ENCODE results near the gene GABRE. TPM values are rescaled to one million over a fixed set of nuclear protein-coding genes. Genes with fewer than 3 reads are reported as not detected.
"Not testable (repeated sequence)": the region's sequence is repeated elsewhere in the genome, so short reads cannot be mapped to it uniquely, and the experiment has no call there.

GABRE gene
- total RNA-seq, 2 donors from 2014 or later: 4.2 to 16.2 TPM

DNA sequence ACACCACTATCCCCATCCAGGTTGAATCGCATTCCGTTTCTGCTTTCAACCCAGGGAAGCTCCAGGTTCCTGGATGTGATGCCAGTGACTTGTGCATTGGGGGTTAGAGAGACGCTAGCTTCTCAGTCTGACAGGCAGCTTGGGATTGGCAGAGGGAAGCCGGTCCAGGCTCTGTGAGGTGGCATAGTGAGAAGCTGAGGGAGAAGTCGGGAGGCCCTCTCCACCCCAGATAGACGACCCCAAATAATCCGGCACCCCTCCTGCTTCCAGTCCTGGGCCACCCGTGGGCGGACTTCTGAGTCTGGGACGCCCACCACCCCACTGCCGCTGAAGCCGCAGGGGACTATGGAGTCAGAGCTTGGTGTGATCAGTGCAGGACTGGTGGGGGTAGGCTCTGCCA, 54.4 kb downstream of the GABRE start:
- Histone ChIP-seq H3K27ac (no peak overlapping the region), H3K9me3 (no peaks in the 10 kb centered on the region), H3K4me3 (no peak overlapping the region), H3K27me3 (no peaks in the 10 kb centered on the region), H3K36me3 (no peaks in the 10 kb centered on the region), H3K4me1 (no peaks in the 10 kb centered on the region)
- no peak for TF ChIP-seq CTCF (IDR thresholded peaks at IDR 0.05)
- DNase-seq (ENCODE audit: low spot score): no peak

DNA sequence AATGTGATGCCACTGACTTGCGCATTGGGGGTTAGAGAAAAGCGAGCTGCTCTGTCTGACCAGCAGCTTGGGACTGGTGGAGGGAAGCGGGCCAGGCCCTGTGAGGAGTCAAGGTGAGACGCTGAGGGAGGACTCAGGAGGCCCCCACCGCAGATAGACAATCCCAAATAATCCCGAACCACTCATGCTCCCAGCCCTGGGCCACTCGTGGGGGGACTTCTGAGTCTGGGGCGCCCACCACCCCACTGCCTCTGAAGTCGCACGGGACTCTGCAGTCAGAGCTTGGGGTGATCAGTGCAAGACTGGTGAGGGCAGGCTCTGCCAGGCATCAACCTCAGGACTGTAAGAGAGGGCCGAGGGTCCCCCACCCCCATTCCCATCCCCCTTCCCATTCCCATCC, 54.9 kb downstream of the GABRE start:
- Histone ChIP-seq H3K27me3 (no peaks in the 10 kb centered on the region), H3K4me1 (no peaks in the 10 kb centered on the region), H3K9me3 (no peaks in the 10 kb centered on the region), H3K27ac (no peak overlapping the region), H3K36me3 (no peaks in the 10 kb centered on the region), H3K4me3 (no peak overlapping the region)
- TF ChIP-seq CTCF (IDR thresholded peaks at IDR 0.05): no peak
- DNase-seq (ENCODE audit: low spot score): no peak

- not testable (repeated sequence) for DNase-seq (ENCODE audit: low spot score); H3K4me1 ChIP-seq; H3K27me3 ChIP-seq; H3K9me3 ChIP-seq; H3K4me3 ChIP-seq; H3K36me3 ChIP-seq; H3K27ac ChIP-seq
Measured at GRCh38 chrX:151918736-151919135, 55.7 kb downstream of the GABRE start.

GRCh38 chrX:151912780-151913179, 61.7 kb downstream of the GABRE start, which contains the start of gene MAGEA4:
TSS of gene MAGEA4 (plus strand) at chrX:151912889. CDS start at chrX:151923665, 10,776 bp downstream.
- H3K4me1 ChIP-seq: no peaks in the 10 kb centered on the region
- no peak for TF ChIP-seq CTCF (IDR thresholded peaks at IDR 0.05)
- H3K4me3 ChIP-seq: no peak within 1 kb of the TSS
- H3K36me3 ChIP-seq: no peaks in the 10 kb centered on the region
- H3K9me3 ChIP-seq: no peaks in the 10 kb centered on the region
- H3K27ac ChIP-seq: no peak within 1 kb of the TSS
- no peaks in the 10 kb centered on the region for H3K27me3 ChIP-seq
- DNase-seq (ENCODE audit: low spot score): no peak

GRCh38 chrX:151912221-151912620, 62.3 kb downstream of the GABRE start:
- H3K4me1 ChIP-seq: no peaks in the 10 kb centered on the region
- H3K27me3 ChIP-seq: no peaks in the 10 kb centered on the region
- H3K36me3 ChIP-seq: no peaks in the 10 kb centered on the region
- H3K9me3 ChIP-seq: no peaks in the 10 kb centered on the region
- H3K27ac ChIP-seq: no peak overlapping the region
- no peak overlapping the region for H3K4me3 ChIP-seq
- DNase-seq (ENCODE audit: low spot score): no peak
- no peak for TF ChIP-seq CTCF (IDR thresholded peaks at IDR 0.05)

GRCh38 chrX:151904989-151905388, 69.5 kb downstream of the GABRE start:
- Histone ChIP-seq H3K4me1 (peaks cover 0 to 4% of the 10 kb centered on the region in 2 donors), H3K4me3 (no peak overlapping the region), H3K27ac (no peak overlapping the region), H3K36me3 (no peaks in the 10 kb centered on the region), H3K9me3 (no peaks in the 10 kb centered on the region), H3K27me3 (no peaks in the 10 kb centered on the region)
- TF ChIP-seq CTCF (IDR thresholded peaks at IDR 0.05): no peak
- DNase-seq (ENCODE audit: low spot score): no peak

MicroRNA genes within 50 kb of the gene (microRNA counts, 767-probe panel; counts per million panel counts)
- 0 to 31.0 counts per million in 2 donors for microRNA hsa-miR-224-5p
- microRNA hsa-miR-452-5p: 0 counts per million in 2 donors

Small RNAs within 50 kb of the gene (microRNA-seq; reads per million reads assigned to microRNA genes)
- gene MIR224 (ENCODE audit: borderline number of aligned reads in 2 of 2, borderline replicate concordance in 1 of 2) (570 to 1,201 reads per million in 2 donors), gene MIR452 (ENCODE audit: borderline number of aligned reads in 2 of 2, borderline replicate concordance in 1 of 2) (242 to 486 reads per million in 2 donors)

Other genes starting within 250 kb of the GABRE start
- not detected for gene CNGA2, start 239.9 kb downstream of the GABRE start, total RNA-seq
- gene MAGEA4, start 61.8 kb downstream of the GABRE start, total RNA-seq: not detected
- gene MAGEA10, start 163.9 kb upstream of the GABRE start, total RNA-seq: not detected

Measured in right atrium auricular region (tissue), 2 donors.